T-cell (primary cell): ENCODE measurements around the gene SLC5A5. TPM values are rescaled to one million over a fixed set of nuclear protein-coding genes. Genes with fewer than 3 reads are reported as not detected.

Source experiments
- ATAC-seq, 4 experiments: fragments of 200-7000 bp in 3 of 4; fragments of 150-1000 bp in 1 of 4; cut with Tn5 transposase; replicated peaks in 1 of 4; 1 replicate in 3 of 4; 2 replicates in 1 of 4; pipeline ENCODE4 v1.10.0; 2021; ENCODE audit warnings: moderate library complexity in 3 of 4, mild to moderate bottlenecking in 2 of 4, moderate number of reproducible peaks in 1 of 4
- CTCF ChIA-PET, 2 donors: fragments of 300-600 bp; sonication (Branson Sonifier 250); formaldehyde crosslinking; loops; one replicate each; lab custom pipeline; 2022; ENCODE audit warnings: antibody characterized with exemption in 2 of 2; lab: Charles Lee
- POLR2A ChIA-PET, 2 donors: fragments of 300-600 bp; sonication (Branson Sonifier 250); formaldehyde crosslinking; loops; one replicate each; lab custom pipeline; 2022; ENCODE audit warnings: antibody characterized with exemption in 2 of 2; lab: Charles Lee
- DNase-seq, 35 experiments: peaks; one replicate each; pipeline versions ENCODE4 v3.0.0 to v3.0.0-alpha.2; 2013 to 2023
- H3K27ac ChIP-seq: one replicate; pipeline ENCODE4 v1.5.1; 2013; ENCODE audit warnings: low read length
- H3K27me3 ChIP-seq, 2 experiments: replicated peaks in 1 of 2; 1 replicate in 1 of 2; 2 replicates in 1 of 2; pipeline versions ENCODE4 v1.6.1 to v1.7.0; 2013; ENCODE audit warnings: low read length in 1 of 2, mixed read lengths in 1 of 2; ENCODE audit not compliant: control insufficient read depth in 2 of 2, insufficient read depth in 2 of 2; ENCODE audit errors: extremely low read depth in 1 of 2
- H3K36me3 ChIP-seq, 2 donors: 1 replicate in 1 of 2; 2 replicates in 1 of 2; pipeline versions ENCODE4 v1.6.1 to v1.7.0; 2013; ENCODE audit warnings: low read length in 1 of 2; ENCODE audit not compliant: control insufficient read depth in 2 of 2, insufficient read depth in 1 of 2; ENCODE audit errors: extremely low read depth in 1 of 2
- H3K4me1 ChIP-seq, 2 experiments: 1 replicate in 1 of 2; 2 replicates in 1 of 2; pipeline versions ENCODE4 v1.6.1 to v1.7.0; 2013; ENCODE audit warnings: low read length in 2 of 2, mixed read lengths in 1 of 2; ENCODE audit not compliant: insufficient read depth in 2 of 2, control insufficient read depth in 1 of 2; ENCODE audit errors: extremely low read depth in 1 of 2
- H3K4me3 ChIP-seq, 2 donors: 1 replicate in 1 of 2; 2 replicates in 1 of 2; pipeline versions ENCODE4 v1.5.1 to v1.7.0; 2013; ENCODE audit warnings: mild to moderate bottlenecking in 2 of 2, low read length in 1 of 2, moderate library complexity in 1 of 2; ENCODE audit not compliant: control insufficient read depth in 1 of 2; ENCODE audit errors: extremely low read depth in 1 of 2
- H3K9me3 ChIP-seq: 2 replicates; pipeline ENCODE4 v1.7.0; 2013
- H3K27ac Mint-ChIP-seq, 2 donors: one replicate each; pipeline ENCODE4 v1.8.0; 2020 to 2021; ENCODE audit warnings: mild to moderate bottlenecking in 2 of 2, mixed read lengths in 2 of 2
- H3K27me3 Mint-ChIP-seq, 2 donors: one replicate each; pipeline ENCODE4 v1.8.0; 2021 to 2022; ENCODE audit warnings: mixed read lengths in 2 of 2
- H3K36me3 Mint-ChIP-seq: one replicate; pipeline ENCODE4 v1.8.0; 2021; ENCODE audit warnings: mixed read lengths
- H3K4me1 Mint-ChIP-seq, 3 donors: one replicate each; pipeline ENCODE4 v1.8.0; 2020 to 2022; ENCODE audit warnings: mixed read lengths in 3 of 3, mild to moderate bottlenecking in 1 of 3
- H3K4me3 Mint-ChIP-seq, 3 donors: one replicate each; pipeline ENCODE4 v1.8.0; 2020 to 2022; ENCODE audit warnings: mild to moderate bottlenecking in 3 of 3, mixed read lengths in 3 of 3, moderate library complexity in 3 of 3
- H3K9me3 Mint-ChIP-seq, 3 donors: one replicate each; pipeline ENCODE4 v1.8.0; 2020 to 2022; ENCODE audit warnings: mixed read lengths in 3 of 3
- WGBS: methylation state at CpG from one replicate; pipeline ENCODE4 v1.1.5; 2013; ENCODE audit warnings: missing lambda C conversion rate; ENCODE audit not compliant: insufficient coverage; 5-methylcytosine and 5-hydroxymethylcytosine counted together
- total RNA-seq, 35 experiments: library from RNA in 6 of 35; stranded (reverse) in 6 of 35; fragments of 120-200 nt in 1 of 35; gene quantifications; one replicate each; pipeline versions ENCODE4 v1.2.1 to v1.2.4 and lab custom pipeline; 2013 to 2026

Gene SLC5A5
- total RNA-seq, 5 donors from 2014 or later (not counting 1 experiment from before 2014, with no cell fraction given), result 2.1 to 5.7 (median 3.5) TPM

- DNase-seq (peak; percentile 32 to 79 (median 55)), ATAC-seq (peak; percentile 72 to 82 (median 76))
- no peaks in the 10 kb centered on the region for H3K9me3 ChIP-seq
- ChIA-PET POLR2A (no interaction called here), CTCF (interaction anchor here in 1 of 2 donors (0.6 kb wide), 1 partner anchor 15 kb away, joined by 4 read pairs; no protein-coding TSS in a partner anchor)
- Mint-ChIP-seq H3K27ac (peak overlapping the region; percentile 58 to 82), H3K4me3 (peak overlapping the region; percentile 70 to 80 (median 76)), H3K9me3 (no peaks in the 10 kb centered on the region), H3K4me1 (peaks cover 13 to 30% (median 16%) of the 10 kb centered on the region in 3 donors), H3K27me3 (no peaks in the 10 kb centered on the region), H3K36me3 (no peaks in the 10 kb centered on the region)
- no peak overlapping the region for H3K27ac ChIP-seq
- WGBS, result 13% methylated on average over 48 of the region's 63 CpGs
- peaks cover 5 to 37% of the 10 kb centered on the region in 2 experiments for H3K4me1 ChIP-seq
- H3K27me3 ChIP-seq, result peaks cover 0 to 37% of the 10 kb centered on the region in 2 experiments
- H3K36me3 ChIP-seq, result no peaks in the 10 kb centered on the region
- H3K4me3 ChIP-seq, result peak overlapping the region; percentile 59 to 65
Observed at GRCh38 chr19:17873786-17874757, 2.3 kb downstream of the SLC5A5 start.

- H3K4me3 Mint-ChIP-seq, result peak overlapping the region; percentile 13 to 80 (median 68)
- peaks cover 13 to 30% (median 16%) of the 10 kb centered on the region in 3 donors for H3K4me1 Mint-ChIP-seq
- no peaks in the 10 kb centered on the region for H3K36me3 Mint-ChIP-seq
- Histone ChIP-seq H3K4me1 (peaks cover 5 to 37% of the 10 kb centered on the region in 2 experiments), H3K4me3 (no peak overlapping the region), H3K9me3 (no peaks in the 10 kb centered on the region), H3K36me3 (no peaks in the 10 kb centered on the region), H3K27ac (no peak overlapping the region), H3K27me3 (peaks cover 0 to 37% of the 10 kb centered on the region in 2 experiments)
- H3K27me3 Mint-ChIP-seq, result no peaks in the 10 kb centered on the region
- DNase-seq (no peak), ATAC-seq (no peak)
- ChIA-PET POLR2A (no interaction called here), CTCF (no interaction called here)
- H3K9me3 Mint-ChIP-seq, result no peaks in the 10 kb centered on the region
- 94% methylated on average over 3 of the region's 9 CpGs for WGBS
- peak overlapping the region; percentile 58 to 82 for H3K27ac Mint-ChIP-seq
Observed at GRCh38 chr19:17874758-17875135, 3.0 kb downstream of the SLC5A5 start.

DNA sequence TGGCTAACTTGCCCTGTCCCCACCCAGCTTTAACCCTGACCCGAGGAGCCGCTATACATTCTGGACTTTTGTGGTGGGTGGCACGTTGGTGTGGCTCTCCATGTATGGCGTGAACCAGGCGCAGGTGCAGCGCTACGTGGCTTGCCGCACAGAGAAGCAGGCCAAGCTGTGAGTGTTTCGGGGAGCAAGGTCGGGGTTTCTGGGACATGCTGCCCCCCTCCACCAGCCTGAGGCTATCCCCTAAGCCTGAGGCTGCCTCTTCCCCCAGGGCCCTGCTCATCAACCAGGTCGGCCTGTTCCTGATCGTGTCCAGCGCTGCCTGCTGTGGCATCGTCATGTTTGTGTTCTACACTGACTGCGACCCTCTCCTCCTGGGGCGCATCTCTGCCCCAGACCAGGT lies 6.0 kb downstream of the SLC5A5 start:
- Histone ChIP-seq H3K27ac (no peak overlapping the region), H3K9me3 (no peaks in the 10 kb centered on the region), H3K36me3 (no peaks in the 10 kb centered on the region), H3K27me3 (peaks cover 0 to 12% of the 10 kb centered on the region in 2 experiments), H3K4me1 (peaks cover 5 to 20% of the 10 kb centered on the region in 2 experiments), H3K4me3 (no peak overlapping the region)
- Mint-ChIP-seq H3K4me1 (peaks cover 7 to 13% (median 13%) of the 10 kb centered on the region in 3 donors), H3K4me3 (no peak overlapping the region), H3K9me3 (no peaks in the 10 kb centered on the region), H3K36me3 (no peaks in the 10 kb centered on the region), H3K27me3 (no peaks in the 10 kb centered on the region), H3K27ac (no peak overlapping the region)
- ChIA-PET POLR2A (no interaction called here), CTCF (no interaction called here)
- DNase-seq (no peak), ATAC-seq (no peak)
- 92% methylated on average over 14 of the region's 16 CpGs for WGBS

DNA sequence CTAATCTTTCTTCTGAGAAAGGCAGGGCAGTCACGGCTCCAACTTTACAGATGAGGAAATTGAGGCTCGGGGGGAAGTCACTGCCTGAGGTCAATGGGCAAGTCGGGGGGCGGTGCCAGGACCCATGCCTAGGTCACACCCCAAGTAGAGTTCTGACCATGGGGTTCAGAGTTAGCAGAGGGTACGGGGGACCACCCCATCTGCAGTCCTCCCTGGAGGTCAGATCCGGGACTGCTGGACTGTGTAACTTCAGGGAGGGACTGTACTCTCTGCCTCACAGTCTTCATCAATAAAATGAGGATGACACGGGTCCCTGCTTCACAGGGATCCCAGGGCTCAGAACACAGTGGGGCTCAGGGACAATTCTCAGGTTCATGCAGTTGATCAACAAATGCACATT lies 7.7 kb downstream of the SLC5A5 start:
- Histone ChIP-seq H3K9me3 (no peaks in the 10 kb centered on the region), H3K4me3 (no peak overlapping the region), H3K36me3 (no peaks in the 10 kb centered on the region), H3K27ac (no peak overlapping the region), H3K4me1 (peaks cover 0 to 3% of the 10 kb centered on the region in 2 experiments), H3K27me3 (peaks cover 0 to 3% of the 10 kb centered on the region in 2 experiments)
- Mint-ChIP-seq H3K9me3 (no peaks in the 10 kb centered on the region), H3K4me1 (peaks cover 2 to 4% (median 2%) of the 10 kb centered on the region in 3 donors), H3K4me3 (no peak overlapping the region), H3K36me3 (no peaks in the 10 kb centered on the region), H3K27me3 (no peaks in the 10 kb centered on the region), H3K27ac (no peak overlapping the region)
- ATAC-seq (no peak), DNase-seq (no peak)
- ChIA-PET POLR2A (interaction anchor here in 1 of 2 donors (0.7 kb wide), 1 partner anchor 11 kb away, joined by 5 read pairs; no protein-coding TSS in a partner anchor), CTCF (no interaction called here)
- 88% methylated on average over 6 of the region's 7 CpGs for WGBS

DNA sequence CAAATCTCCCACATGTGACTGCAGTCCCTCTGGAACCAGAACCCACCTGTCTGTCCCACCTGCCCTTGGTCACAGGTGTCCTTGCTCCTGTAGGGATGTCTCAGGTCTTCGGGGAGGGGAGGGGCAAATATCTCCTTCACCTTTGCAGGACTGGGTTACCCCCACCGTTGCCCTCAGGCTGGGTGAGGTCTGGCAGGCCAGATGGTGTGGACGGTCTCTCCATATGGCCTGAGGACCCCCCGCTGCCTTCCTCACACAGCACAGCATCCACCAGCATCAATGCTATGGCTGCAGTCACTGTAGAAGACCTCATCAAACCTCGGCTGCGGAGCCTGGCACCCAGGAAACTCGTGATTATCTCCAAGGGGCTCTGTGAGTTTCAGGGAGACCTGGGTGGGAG lies 10.0 kb downstream of the SLC5A5 start:
- DNase-seq (no peak), ATAC-seq (no peak)
- no peak overlapping the region for H3K4me3 Mint-ChIP-seq
- H3K4me3 ChIP-seq, result no peak overlapping the region
- H3K4me1 ChIP-seq, result no peaks in the 10 kb centered on the region
- no peak overlapping the region for H3K27ac ChIP-seq
- POLR2A ChIA-PET, result no interaction called here
- peaks cover 3% of the 10 kb centered on the region for H3K36me3 Mint-ChIP-seq
- 73% methylated on average over 3 of the region's 7 CpGs for WGBS
- no peaks in the 10 kb centered on the region for H3K9me3 Mint-ChIP-seq
- no peaks in the 10 kb centered on the region for H3K4me1 Mint-ChIP-seq
- no peaks in the 10 kb centered on the region for H3K27me3 Mint-ChIP-seq
- H3K36me3 ChIP-seq, result no peaks in the 10 kb centered on the region
- H3K9me3 ChIP-seq, result no peaks in the 10 kb centered on the region
- no peaks in the 10 kb centered on the region for H3K27me3 ChIP-seq
- CTCF ChIA-PET, result interaction anchor here in 1 of 2 donors (0.6 kb wide), 1 partner anchor 966 kb away, joined by 4 read pairs; no protein-coding TSS in a partner anchor
- H3K27ac Mint-ChIP-seq, result no peak overlapping the region

GRCh38 chr19:17883627-17884410 lies 12.1 kb downstream of the SLC5A5 start:
- CTCF ChIA-PET, result interaction anchor here in 1 of 2 donors (0.6 kb wide), 1 partner anchor 43 kb away, joined by 3 read pairs; no protein-coding TSS in a partner anchor
- H3K4me1 Mint-ChIP-seq, result no peaks in the 10 kb centered on the region
- WGBS, result 85% methylated on average over 31 of the region's 33 CpGs
- POLR2A ChIA-PET, result no interaction called here
- H3K36me3 Mint-ChIP-seq, result peaks cover 7% of the 10 kb centered on the region
- Histone ChIP-seq H3K9me3 (no peaks in the 10 kb centered on the region), H3K27me3 (no peaks in the 10 kb centered on the region), H3K27ac (no peak overlapping the region), H3K4me1 (no peaks in the 10 kb centered on the region), H3K36me3 (no peaks in the 10 kb centered on the region), H3K4me3 (no peak overlapping the region)
- H3K27ac Mint-ChIP-seq, result no peak overlapping the region
- DNase-seq (no peak), ATAC-seq (no peak)
- H3K4me3 Mint-ChIP-seq, result no peak overlapping the region
- no peaks in the 10 kb centered on the region for H3K27me3 Mint-ChIP-seq
- H3K9me3 Mint-ChIP-seq, result no peaks in the 10 kb centered on the region
